Endothelial cell of umbilical vein (primary cell): ENCODE data around the gene ATP5MK. TPM values are rescaled to one million over a fixed set of nuclear protein-coding genes. Genes with fewer than 3 reads are reported as not detected.

Experiments
- BruUV-seq: library from RNA; stranded (reverse); fragments of 400-500 nt; replicated peaks from 2 replicates; lab custom pipeline; 2021; lab: Mats Ljungman, UMichigan
- CTCF ChIA-PET: fragments of 300-600, 350-600 bp; sonication (Branson Sonifier 250); formaldehyde crosslinking; loops from one replicate; lab custom pipeline; 2021; ENCODE audit warnings: antibody characterized with exemption, inconsistent platforms; lab: Charles Lee
- POLR2A ChIA-PET: fragments of 300-600, 350-600 bp; sonication (Branson Sonifier 250); formaldehyde crosslinking; loops from one replicate; lab custom pipeline; 2021; ENCODE audit warnings: antibody characterized with exemption, inconsistent platforms; lab: Charles Lee
- DNase-seq: peaks from one replicate; pipeline ENCODE4 v3.0.0-alpha.2; 2011; ENCODE audit warnings: low read depth, low spot score
- FAIRE-seq: peaks from 2 replicates; lab custom pipeline; 2011; peaks lifted over from hg19 to GRCh38; lab: Jason Lieb, UNC
- H2AFZ ChIP-seq: 2 replicates; pipeline ENCODE4 v1.6.0; 2012; ENCODE audit warnings: low read depth, low read length, control low read depth, inconsistent platforms
- H3K27ac ChIP-seq: 2 replicates; pipeline ENCODE4 v1.5.1; 2011; ENCODE audit warnings: low read depth, mild to moderate bottlenecking, control low read depth, low read length, moderate library complexity; ENCODE audit not compliant: insufficient read depth
- H3K27me3 ChIP-seq, 2 experiments: 2 replicates each; pipeline versions ENCODE4 v1.6.0 to v1.6.1; 2011; ENCODE audit warnings: low read length in 2 of 2, mixed read lengths in 1 of 2; ENCODE audit not compliant: control insufficient read depth in 2 of 2, insufficient read depth in 2 of 2
- H3K36me3 ChIP-seq, 2 experiments: 2 replicates in 1 of 2; 3 replicates in 1 of 2; pipeline ENCODE4 v1.5.1; 2011; ENCODE audit warnings: low read length in 2 of 2, mild to moderate bottlenecking in 1 of 2, moderate library complexity in 1 of 2; ENCODE audit not compliant: control insufficient read depth in 2 of 2, insufficient read depth in 2 of 2; ENCODE audit errors: extremely low read depth in 1 of 2
- H3K4me1 ChIP-seq: 3 replicates; pipeline ENCODE4 v1.5.1; 2011; ENCODE audit warnings: mild to moderate bottlenecking, low read length; ENCODE audit not compliant: control insufficient read depth, insufficient read depth; ENCODE audit errors: extremely low read depth
- H3K4me2 ChIP-seq: 2 replicates; pipeline ENCODE4 v1.6.1; 2011; ENCODE audit warnings: low read length, control low read depth, mixed read lengths; ENCODE audit not compliant: insufficient read depth
- H3K4me3 ChIP-seq, 3 experiments: fragments of 200-600 bp in 1 of 3; sonication (generic), shearing (Covaris generic) in 1 of 3; replicated peaks in 1 of 3; 2 replicates each; pipeline ENCODE4 v1.5.1; 2011 to 2016; ENCODE audit warnings: control low read depth in 3 of 3, low read length in 3 of 3, mild to moderate bottlenecking in 2 of 3, inconsistent platforms in 1 of 3, low read depth in 1 of 3, moderate library complexity in 1 of 3; ENCODE audit not compliant: insufficient read depth in 1 of 3
- H3K79me2 ChIP-seq: 2 replicates; pipeline ENCODE4 v1.6.0; 2012; ENCODE audit warnings: low read length, inconsistent platforms; ENCODE audit not compliant: control insufficient read depth, insufficient read depth
- H3K9ac ChIP-seq: replicated peaks from 2 replicates; pipeline ENCODE3; 2011; ENCODE audit warnings: low read length, control low read depth; ENCODE audit not compliant: insufficient read depth; ENCODE audit errors: extremely low read depth
- H3K9me1 ChIP-seq: replicated peaks from 3 replicates; pipeline ENCODE4 v1.6.0; 2011; ENCODE audit warnings: mild to moderate bottlenecking, low read length; ENCODE audit not compliant: control insufficient read depth, insufficient read depth; ENCODE audit errors: extremely low read depth
- H3K9me3 ChIP-seq: replicated peaks from 2 replicates; pipeline ENCODE4 v1.5.1; 2012; ENCODE audit warnings: low read length, inconsistent platforms; ENCODE audit not compliant: control insufficient read depth, insufficient read depth
- H4K20me1 ChIP-seq: replicated peaks from 2 replicates; pipeline ENCODE3; 2011; ENCODE audit warnings: mild to moderate bottlenecking, low read length; ENCODE audit not compliant: control insufficient read depth, insufficient read depth; ENCODE audit errors: extremely low read depth
- EZH2 ChIP-seq: IDR thresholded peaks from 2 replicates; pipeline ENCODE4 v1.6.1; 2012; ENCODE audit warnings: borderline replicate concordance, low read depth, mild to moderate bottlenecking, moderate library complexity, low read length, inconsistent platforms; ENCODE audit not compliant: severe bottlenecking
- FOS ChIP-seq: IDR thresholded peaks from 2 replicates; pipeline ENCODE4 v1.6.1; 2011; ENCODE audit warnings: mild to moderate bottlenecking, low read length, moderate library complexity, borderline replicate concordance; ENCODE audit not compliant: insufficient read depth
- GATA2 ChIP-seq: IDR thresholded peaks from 2 replicates; pipeline ENCODE4 v1.7.0; 2011; ENCODE audit warnings: low read depth, mild to moderate bottlenecking, moderate library complexity, mixed read lengths, low read length; ENCODE audit not compliant: insufficient read length, insufficient read depth
- JUN ChIP-seq: IDR thresholded peaks from 2 replicates; pipeline ENCODE4 v1.6.1; 2011; ENCODE audit warnings: borderline replicate concordance, low read depth; ENCODE audit not compliant: insufficient read length, insufficient read depth
- MYC ChIP-seq: IDR thresholded peaks from one replicate; pipeline ENCODE4 v1.6.1; 2011; ENCODE audit warnings: mild to moderate bottlenecking, low read depth, low read length
- POLR2A ChIP-seq: IDR thresholded peaks from 2 replicates; pipeline ENCODE4 v1.6.1; 2012; ENCODE audit warnings: low read depth, mild to moderate bottlenecking, control low read depth, low read length
- POLR2AphosphoS5 ChIP-seq: IDR thresholded peaks from 2 replicates; pipeline ENCODE4 v1.6.1; 2012; ENCODE audit warnings: low read depth, mild to moderate bottlenecking, control low read depth, low read length, moderate library complexity; ENCODE audit not compliant: insufficient read depth
- dilution Hi-C: fragments of 300-500 bp; cut with MboI; formaldehyde crosslinking; loops from one replicate; pipeline ENCODE4 v1.15.0; 2019; ENCODE audit warnings: low sequenced_read_pairs; ENCODE audit not compliant: extremely low pct_ligation_motif_present
- intact Hi-C: fragments of 100-400 bp; cut with micrococcal nuclease; formaldehyde crosslinking; loops from one replicate; pipeline ENCODE4 v1.10.0; 2022
- polyA plus RNA-seq, 4 experiments: library from polyadenylated mRNA; depleted of rRNA in 3 of 4; stranded (reverse) in 3 of 4; unstranded in 1 of 4; fragments of >200 nt; gene quantifications; 2 replicates each; pipeline versions ENCODE4 v1.2.1 to v1.2.3, GENCODE V29; 2011 to 2012; ENCODE audit warnings: missing spikeins in 1 of 4
- total RNA-seq: library from RNA; stranded (reverse); gene quantifications from 2 replicates; pipeline ENCODE4 v1.2.3, GENCODE V29; 2021
- TF ChIP-seq, protein P1 (sequence below), 2 donors: IDR thresholded peaks; 1 replicate in 1 of 2; 2 replicates in 1 of 2; pipeline ENCODE4 v1.5.1; 2011; ENCODE audit warnings: low read length in 2 of 2, mild to moderate bottlenecking in 2 of 2, moderate library complexity in 2 of 2, control low read depth in 1 of 2, inconsistent platforms in 1 of 2, low read depth in 1 of 2; ENCODE audit not compliant: insufficient read depth in 1 of 2; ENCODE audit errors: extremely low read depth in 1 of 2
- TF ChIP-seq, protein P2 (sequence below): IDR thresholded peaks from 2 replicates; pipeline ENCODE4 v1.6.1; 2011; ENCODE audit not compliant: insufficient read depth, insufficient read length

The ATP5MK gene
- total and polyA plus RNA-seq, 2 donors (not counting 3 experiments of a cell fraction or from before 2014, with no cell fraction given), result 295 to 407 TPM

DNA sequence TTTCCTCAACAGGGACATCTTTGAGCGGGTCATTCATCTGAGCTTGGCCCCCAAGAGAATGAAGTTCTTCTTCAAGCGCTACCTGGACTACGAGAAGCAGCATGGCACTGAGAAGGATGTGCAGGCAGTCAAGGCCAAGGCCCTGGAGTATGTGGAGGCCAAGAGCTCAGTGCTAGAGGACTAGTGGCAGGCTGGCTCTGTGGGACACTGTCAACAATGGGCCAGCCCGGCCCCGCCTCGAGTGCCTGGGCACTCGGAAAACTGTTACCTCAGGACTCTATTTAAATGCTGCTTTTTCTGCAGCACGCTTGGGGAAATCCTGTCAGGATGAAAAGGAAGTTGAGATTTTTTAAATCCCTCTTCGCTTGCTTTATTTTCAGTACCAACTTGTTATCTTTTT lies 49.1 kb upstream of the ATP5MK start:
- TF ChIP-seq, protein P1, sequence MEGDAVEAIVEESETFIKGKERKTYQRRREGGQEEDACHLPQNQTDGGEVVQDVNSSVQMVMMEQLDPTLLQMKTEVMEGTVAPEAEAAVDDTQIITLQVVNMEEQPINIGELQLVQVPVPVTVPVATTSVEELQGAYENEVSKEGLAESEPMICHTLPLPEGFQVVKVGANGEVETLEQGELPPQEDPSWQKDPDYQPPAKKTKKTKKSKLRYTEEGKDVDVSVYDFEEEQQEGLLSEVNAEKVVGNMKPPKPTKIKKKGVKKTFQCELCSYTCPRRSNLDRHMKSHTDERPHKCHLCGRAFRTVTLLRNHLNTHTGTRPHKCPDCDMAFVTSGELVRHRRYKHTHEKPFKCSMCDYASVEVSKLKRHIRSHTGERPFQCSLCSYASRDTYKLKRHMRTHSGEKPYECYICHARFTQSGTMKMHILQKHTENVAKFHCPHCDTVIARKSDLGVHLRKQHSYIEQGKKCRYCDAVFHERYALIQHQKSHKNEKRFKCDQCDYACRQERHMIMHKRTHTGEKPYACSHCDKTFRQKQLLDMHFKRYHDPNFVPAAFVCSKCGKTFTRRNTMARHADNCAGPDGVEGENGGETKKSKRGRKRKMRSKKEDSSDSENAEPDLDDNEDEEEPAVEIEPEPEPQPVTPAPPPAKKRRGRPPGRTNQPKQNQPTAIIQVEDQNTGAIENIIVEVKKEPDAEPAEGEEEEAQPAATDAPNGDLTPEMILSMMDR (IDR thresholded peaks at IDR 0.05; ENCODE audit: extremely low read depth in 1 of 2, insufficient read depth in 1 of 2, low read depth in 1 of 2, low read length in 2 of 2), result no peak
- TF ChIP-seq, protein P2, sequence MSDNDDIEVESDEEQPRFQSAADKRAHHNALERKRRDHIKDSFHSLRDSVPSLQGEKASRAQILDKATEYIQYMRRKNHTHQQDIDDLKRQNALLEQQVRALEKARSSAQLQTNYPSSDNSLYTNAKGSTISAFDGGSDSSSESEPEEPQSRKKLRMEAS, result no peak
- no peak for TF ChIP-seq JUN
- no peak for TF ChIP-seq MYC
- no peak for TF ChIP-seq GATA2
- no peak for TF ChIP-seq POLR2A
- no peak for TF ChIP-seq EZH2
- no peak for TF ChIP-seq FOS
- TF ChIP-seq POLR2AphosphoS5, result no peak
- peak overlapping the region; percentile 23 for H3K4me2 ChIP-seq
- no TSS peak for BruUV-seq
- H3K9me1 ChIP-seq, result no peaks in the 10 kb centered on the region
- H3K79me2 ChIP-seq, result peaks cover 7% of the 10 kb centered on the region
- no peaks in the 10 kb centered on the region for H4K20me1 ChIP-seq
- DNase-seq (no peak), FAIRE-seq (peak; percentile 61)
- dilution Hi-C loops (no loop called here), intact Hi-C loops (no loop called here)
- H3K27ac ChIP-seq, result peak overlapping the region; percentile 79
- ChIA-PET CTCF (interaction anchor here (1.1 to 2.4 kb wide), 6 partner anchors 24 to 148 kb away, joined by 3 to 15 read pairs (median 5); no protein-coding TSS in a partner anchor), POLR2A (no interaction called here)
- no peak overlapping the region for H2AFZ ChIP-seq
- no peaks in the 10 kb centered on the region for H3K9me3 ChIP-seq
- peaks cover 45% of the 10 kb centered on the region for H3K4me1 ChIP-seq
- peaks cover 24 to 53% of the 10 kb centered on the region in 2 experiments for H3K36me3 ChIP-seq
- no peak overlapping the region for H3K4me3 ChIP-seq
- H3K27me3 ChIP-seq, result no peaks in the 10 kb centered on the region
- H3K9ac ChIP-seq, result no peak overlapping the region
